HT-29 (cell line): ENCODE results near the gene BCAS3. TPM values are rescaled to one million over a fixed set of nuclear protein-coding genes. Genes with fewer than 3 reads are reported as not detected.

Experiments
- DNase-seq: peaks from one replicate; pipeline ENCODE4 v3.0.0-alpha.2; 2015; ENCODE audit warnings: low spot score
- total RNA-seq: library from RNA; depleted of rRNA; stranded (reverse); fragments of >200 nt; shearing (Covaris generic); gene quantifications from 2 replicates; pipeline ENCODE4 v1.2.3, GENCODE V29; 2014

BCAS3 gene
- total RNA-seq, 1 experiment from 2014 or later = 10.2 TPM

DNA sequence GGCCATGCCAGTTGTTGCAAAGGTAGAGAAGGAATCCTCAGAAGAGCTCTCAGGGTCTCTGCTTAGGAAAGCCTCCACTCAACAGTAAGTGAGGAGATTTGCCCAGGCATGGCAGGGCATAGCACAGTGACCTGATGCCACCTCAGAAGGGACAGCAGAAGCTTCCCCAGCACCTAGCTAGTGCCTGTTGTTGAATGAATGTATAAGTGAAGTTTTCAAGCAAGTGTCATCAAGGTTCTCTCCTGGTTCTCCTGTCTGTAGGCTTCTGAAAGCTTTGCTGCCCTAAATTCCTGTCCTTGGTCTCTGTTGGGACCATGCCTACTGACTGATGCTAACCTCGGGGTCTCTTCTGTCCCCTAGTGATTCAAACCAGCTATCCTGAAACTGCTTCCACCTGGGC lies 607.1 kb downstream of the BCAS3 start:
- no peak for DNase-seq

DNA sequence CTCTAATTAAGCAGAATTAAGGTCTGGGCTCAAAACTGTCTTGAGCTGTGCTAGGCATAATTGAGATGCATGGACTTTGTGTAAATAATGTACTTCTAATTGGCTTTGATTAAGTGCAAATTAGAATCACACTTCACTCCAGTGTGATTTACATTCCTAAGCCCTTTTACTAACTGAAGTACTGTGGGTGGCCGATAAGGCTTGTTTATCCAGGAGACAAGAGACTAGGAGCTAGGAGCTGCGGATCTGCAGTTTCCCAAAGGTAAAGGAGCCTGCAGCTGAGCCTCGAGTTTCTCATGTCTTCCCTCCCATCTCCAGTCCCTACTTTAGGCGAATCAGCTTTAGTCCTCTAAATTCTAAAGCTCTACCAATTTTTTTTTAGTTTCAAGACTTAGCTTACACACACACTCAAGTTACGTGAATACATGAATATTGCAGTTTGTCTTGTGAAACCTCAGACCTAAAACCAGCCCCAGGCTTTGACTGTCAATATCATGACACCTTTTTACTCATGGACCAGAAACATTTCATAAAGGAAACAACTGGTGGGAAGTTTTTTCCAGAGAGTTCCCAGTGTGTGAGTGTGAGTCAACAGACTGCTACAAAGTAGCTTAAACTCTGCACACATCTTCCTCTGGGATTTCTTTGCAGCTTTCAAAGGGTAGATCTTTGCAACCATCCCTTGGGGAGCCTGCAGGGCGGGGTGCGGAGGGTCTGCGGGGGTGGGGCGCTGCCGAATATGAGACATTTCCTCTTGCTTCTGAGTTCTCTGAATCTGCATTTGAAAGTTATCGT lies 608.1 kb downstream of the BCAS3 start:
- DNase-seq = no peak

DNA sequence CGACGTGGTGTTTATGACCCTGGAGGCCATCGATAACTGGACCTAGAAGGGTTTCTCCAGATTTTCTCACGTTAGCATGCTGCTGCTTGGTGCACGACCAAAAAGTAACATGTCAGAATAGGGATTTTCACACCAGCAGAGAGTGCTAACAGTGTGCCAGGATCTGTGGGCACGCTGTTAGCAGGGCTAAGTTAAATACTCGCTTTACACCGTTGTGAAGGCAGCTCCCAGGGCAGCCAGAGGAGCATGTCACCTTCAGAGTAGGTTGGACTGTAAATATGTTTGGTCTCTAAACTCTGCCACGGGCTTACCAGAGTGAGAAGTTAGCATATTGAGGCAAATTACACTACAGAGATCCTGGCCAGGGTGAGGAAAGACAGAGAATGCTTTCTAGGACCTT lies 608.8 kb downstream of the BCAS3 start:
- DNase-seq = no peak

DNA sequence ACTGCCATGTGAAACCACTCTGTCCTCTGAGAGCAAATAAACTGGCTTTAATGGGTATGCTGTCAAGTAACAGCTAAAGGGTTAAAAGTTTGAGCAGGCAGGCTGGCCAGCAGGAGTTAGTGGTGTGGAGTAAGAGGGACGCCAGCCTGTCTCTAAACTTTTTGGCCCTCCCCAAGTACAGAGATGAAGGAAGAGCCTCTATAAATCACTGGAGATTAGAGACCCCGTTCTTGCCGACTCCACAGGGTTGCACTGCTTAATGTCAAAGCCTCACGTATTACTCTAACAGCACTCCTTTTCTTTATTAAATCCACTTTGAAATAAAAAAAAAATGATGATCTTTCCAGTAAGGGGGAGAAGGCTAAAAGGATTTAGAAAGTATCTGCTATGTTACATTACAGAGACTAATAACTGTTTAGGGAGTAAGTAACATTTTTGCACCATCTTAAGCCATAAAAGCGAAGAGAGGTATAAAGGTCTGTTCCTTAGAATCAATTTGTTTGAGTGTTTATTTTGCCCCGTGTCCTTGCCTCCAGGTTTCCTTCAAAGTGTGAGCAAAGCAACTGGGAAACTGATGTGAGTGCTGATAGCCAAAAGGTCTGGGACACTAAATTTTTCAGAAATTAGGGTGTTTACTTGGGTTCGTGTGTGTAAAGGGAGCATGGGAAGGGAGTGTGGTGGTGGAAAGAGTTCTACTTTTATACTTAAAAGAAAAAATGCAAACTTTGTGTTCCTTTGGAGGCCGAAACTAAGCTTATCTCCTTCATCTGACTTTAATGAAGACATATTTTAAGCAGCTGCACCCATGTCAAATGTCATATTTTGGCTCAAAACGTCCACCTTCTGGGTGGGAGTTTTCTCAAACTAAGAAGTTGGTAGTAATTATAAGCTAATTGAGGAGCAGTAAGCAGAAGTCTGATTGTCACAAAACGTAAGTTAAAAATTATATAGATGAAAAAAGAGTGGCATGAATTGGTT lies 612.0 kb downstream of the BCAS3 start:
- DNase-seq = no peak

DNA sequence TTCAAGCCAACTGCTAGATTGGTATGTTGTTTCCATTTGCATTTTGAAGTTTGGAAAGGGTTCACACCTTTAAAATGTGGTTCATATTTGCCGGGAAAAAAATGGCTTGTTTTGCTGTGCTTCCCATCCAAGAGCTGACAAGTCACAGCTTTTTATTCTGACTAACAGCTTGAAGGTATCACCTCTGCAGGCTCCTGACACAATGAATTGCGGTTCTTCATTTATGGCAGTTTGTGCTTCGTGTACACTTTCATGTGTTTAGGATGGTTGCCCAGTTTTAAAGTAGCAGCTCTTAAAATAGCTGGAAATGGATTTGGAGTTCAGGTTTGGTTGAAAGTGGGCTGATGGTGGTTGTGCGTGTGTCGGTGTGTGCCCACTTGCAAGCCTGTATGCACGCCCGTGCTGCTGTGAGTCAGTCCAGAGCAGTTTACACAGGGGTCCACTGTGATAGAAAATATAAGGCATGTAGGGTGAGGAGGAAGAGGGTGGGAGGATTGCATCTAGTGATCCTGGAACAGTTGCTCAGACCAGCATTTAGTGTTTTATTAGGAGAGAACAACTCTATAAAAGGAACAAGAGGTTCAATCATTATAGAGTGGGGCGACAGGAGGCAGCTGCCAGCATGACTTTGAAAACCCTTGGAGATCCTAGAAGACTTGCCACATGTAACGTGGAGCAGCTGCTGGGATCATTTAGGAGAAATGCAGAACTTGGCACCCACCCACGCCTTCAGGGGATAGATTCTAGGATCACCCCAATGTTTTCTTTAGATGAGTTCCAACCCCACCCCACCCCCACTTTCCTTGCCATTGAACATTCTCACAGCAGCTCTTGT lies 614.0 kb downstream of the BCAS3 start:
- DNase-seq = no peak

DNA sequence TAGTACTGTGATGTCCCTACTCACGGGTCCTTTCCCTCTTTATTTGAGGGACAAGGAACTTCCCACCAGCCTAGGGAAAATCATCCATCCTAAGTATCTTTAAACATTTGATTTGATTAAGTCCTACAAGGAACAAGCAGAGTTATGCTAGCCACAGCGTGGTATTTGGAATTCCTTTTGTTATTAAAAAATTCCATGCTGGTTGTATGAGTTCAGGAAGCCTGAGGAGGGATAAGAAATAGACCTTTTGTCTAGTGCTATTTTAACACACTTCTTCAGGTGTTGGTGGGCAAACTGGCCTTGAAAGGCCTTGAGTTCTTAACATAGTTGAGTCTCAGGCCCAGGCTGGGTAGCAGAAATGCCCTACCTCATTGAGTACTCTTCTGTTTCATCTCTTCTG lies 616.6 kb downstream of the BCAS3 start:
- no peak for DNase-seq

DNA sequence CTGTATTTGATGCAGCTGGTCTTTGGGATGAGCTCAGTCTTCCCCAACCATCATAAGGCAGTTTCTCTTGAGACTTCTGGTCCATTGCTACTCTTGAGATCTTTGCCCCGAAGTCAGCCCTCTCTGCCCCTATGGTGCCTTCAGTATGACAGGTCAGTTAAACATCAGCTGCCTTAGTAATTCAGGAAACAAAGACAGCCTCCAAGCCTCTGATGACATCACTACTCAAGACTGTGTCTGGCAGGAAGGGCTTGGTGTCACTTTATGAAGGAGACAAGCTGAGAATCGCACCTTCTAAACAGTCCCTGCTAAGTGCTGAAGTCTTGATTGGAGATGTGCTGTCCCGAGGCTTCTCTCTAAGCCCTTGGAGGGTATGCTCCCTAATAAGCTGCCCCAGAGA lies 617.1 kb downstream of the BCAS3 start:
- DNase-seq = no peak

DNA sequence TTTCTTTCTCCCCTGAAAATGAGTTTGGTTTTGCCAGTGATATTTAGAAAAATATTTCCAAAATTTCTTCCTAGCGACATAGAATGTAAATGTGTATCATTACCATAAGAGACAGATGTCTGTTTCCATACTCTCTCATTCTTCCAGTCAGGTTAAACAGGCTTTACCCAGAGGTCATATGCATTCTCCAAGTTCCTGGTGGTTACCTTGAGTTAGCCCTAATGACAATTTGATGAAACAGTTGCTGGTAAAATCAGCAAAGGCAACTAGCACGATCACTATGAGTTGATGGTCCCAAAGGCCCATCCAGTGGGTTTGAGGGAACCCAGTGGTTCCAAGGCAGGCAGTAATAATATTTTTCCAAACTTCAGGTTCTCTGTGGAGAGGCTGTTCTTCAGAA lies 618.4 kb downstream of the BCAS3 start:
- DNase-seq = no peak

DNA sequence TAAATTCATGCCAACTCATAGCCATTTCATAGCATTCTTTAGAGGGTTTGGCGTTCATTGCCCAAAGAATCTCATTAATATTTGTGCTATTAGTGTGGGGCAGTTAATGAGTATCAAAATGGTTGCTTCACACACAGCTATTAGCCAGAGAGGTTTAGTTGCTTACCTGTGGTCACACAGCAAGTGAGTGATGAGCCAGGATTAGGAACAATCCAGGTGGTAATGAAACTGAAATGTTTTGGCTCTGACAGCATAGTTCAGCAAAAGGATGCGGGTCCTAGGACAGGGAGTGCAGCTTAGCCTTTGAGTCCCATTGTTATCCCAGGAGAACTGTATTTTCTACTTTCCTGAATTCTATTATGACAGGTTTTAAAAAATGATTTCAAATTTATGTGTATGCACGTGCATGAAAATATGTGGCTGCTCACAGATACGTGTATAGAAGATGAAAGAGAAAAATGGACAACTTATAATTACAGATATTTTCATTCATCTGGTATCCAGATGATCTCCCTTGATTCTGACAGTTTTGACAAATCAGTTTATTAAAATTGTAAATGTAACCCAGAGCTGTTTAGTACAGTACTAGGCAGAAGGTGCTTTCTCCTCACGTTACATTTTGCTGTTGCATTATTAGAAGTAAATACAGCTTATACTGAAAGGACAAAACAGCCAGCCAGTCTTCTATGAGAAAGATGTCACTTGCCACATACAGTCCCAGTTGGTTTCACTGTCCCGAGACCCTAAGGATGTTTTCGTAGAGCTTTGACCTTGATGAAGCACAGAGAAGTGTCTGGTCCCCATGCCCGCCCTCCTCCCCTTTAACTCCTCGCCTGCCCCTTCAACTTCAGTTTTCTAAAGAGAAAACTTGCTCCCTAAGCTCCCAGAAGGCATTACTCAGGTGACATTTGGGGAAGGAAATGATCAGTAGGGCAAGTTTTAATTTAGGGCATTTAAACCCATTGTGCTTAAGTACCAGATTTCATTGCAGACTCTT lies 622.2 kb downstream of the BCAS3 start:
- no peak for DNase-seq

DNA sequence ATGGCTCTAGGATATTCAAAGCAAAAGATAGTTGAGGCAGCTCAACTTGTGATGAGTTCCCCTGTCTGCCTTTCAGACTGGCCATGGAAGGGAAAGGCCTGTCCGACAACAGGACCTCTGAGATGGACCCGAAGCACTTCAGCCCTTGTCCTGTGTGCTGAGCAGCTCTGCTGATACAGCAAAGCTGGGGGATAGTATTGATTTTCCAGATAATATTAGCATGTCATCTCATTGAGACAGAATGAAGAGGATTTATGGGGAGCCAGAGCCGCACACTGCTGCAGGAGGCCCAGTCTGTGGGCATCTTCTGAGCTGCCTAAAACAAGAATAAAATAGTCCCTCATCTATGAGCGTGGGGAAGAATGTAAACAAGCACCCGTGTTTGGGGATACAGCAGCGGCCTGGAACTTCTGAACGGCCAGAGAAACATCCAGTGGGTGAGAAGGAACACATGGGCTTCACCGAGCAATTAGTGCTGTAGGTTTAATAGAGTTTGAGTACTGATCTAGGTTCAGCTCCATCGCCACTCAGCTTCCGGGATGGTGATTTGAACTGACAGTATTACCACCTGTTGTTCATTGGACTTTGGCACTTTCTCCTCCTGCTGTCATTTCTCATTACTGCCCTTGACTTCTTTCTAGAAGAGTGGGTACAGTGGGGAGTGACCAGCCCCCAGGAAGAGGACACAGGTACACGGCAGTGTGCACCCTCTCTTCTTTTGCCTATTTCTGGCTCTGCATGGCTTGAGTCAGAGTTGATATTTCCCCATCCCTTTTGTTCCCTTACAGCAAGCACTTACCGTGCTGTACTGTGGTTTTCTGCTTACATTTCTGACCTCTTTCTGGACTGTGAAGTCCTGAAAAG lies 625.5 kb downstream of the BCAS3 start:
- DNase-seq = no peak

DNA sequence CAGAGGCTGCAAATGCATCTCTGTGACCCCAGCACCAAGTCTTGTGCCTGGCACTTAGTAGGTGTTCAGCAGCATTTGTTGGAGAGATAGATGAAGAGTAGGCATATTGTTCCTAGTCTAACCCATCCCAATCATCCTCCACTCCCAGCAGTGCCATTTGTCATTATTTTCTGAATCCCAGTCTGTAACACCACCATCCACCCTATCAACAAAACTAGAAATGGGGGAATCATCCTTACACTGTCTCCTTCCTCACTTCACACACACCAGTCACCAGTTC lies 626.1 kb downstream of the BCAS3 start:
- DNase-seq = no peak

DNA sequence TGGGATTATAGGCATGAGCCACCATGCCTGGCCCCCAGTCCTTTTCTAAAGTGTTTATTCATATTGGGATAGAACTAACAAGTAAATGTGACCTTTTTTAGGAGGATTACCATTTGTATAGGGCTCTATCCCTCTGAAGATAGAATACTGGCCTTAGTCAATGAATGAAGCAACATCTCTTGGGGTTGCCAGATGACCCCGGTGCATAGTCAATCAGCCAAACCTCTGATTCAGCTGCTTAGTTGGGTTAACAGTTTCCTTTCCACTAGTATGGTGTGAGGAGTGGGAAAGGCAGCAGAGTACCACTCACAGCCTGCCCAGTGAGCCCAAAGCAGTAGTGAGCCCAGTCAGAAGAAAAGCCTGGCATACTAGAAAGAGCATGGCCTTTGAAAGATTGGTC lies 627.4 kb downstream of the BCAS3 start:
- DNase-seq = no peak

DNA sequence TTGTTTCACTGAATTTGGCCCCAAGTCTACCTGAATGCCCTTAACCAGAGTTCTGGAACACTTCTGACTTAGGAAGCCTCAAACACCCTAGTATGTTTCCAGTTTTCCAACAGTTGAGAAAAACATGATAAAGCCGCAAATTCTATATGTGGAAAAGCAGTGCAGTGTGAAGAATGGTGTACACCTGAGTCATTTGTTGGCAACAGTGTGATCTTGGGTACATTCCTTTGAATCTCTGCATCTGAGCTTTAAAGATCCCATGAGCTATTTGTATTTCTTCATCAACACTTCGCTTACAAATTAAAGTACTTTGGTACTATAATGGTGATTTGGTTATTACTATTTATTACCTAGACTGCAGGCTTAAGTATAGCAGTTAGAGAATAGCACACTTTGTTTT lies 628.4 kb downstream of the BCAS3 start:
- no peak for DNase-seq

DNA sequence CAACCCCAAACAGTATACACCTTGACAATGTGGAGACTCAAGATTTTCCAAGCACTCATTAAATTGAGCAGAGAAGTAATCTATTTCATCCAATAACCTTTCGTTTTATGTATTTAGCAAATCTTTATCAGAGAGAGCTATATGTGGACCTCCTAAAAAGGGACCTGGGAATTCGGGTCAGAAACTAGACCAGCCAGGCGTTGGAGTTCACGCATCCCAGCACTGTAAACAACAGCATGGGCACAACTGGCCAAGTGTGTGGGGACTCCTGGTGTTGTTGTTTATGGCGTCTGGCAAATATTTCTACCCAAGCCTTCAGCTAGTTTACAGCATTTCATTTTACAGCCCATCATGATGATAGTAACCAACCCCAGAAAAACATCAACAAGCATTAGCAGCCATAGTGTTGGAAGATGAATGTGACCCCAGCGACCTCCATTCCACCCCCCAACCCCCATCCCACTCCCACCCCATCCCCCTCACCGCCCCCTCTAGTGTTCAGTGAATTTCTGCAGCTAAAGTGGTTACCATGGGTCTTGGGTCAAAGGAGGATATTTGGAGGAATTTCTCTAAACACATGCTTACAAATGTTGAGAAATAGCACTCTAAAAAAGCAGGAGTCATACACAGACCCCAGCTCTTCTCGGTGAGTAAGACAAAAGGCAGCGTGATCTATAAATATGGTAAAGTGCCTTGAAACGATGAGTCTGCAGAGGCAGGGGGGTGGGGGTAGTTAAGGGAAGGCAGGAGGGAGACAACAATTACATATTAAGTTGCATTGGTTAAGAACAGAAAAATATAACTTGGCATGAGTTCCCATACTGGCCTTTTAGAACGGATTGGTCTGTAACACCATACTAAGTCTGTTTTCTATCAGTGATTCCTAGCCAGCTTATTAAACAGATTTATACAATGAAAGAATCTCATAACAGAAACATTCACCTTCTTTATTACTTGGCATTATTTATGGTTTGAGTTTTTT lies 630.5 kb downstream of the BCAS3 start:
- no peak for DNase-seq

DNA sequence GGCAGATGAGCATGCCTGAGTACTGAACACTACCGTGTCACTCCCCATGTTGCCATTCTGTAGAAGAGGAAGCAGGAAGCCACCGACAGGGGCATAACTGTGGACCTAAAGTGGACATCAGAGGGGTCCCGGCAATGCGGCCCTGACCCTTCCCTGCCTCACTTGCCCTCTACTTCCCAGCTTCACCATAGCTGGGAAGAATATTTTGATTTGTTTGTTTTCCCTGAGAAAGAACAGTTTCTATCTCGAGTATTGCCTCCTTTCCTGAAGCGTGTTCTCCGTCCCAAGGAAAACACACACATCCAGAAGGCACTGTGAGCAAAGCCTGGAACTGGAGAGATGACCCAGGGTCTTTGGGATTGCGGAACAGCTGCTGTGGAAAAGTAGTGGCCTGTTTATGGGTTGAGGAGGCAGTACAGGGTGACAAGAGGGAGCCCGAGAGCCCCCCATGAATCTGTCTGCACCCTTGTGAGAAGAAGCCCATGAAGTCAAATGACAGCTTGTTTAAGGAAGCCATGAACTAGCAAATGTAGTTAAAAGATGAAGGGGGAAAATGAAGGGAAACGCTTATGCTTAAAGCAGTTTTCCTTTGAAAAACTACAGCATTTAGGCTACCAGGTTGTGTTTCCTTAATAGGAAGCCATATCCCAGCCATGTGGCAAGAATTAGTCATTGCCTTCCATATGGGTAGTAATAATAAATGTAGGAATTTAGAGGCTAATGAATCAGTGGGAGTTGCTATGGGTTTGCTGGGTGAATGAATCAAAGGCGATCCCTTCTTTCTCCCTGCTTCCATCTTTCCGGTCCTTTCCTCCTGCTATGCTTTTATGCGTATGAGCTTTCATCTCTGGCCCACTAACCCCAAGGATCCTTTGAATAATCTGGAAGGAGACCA lies 632.0 kb downstream of the BCAS3 start:
- DNase-seq = no peak

DNA sequence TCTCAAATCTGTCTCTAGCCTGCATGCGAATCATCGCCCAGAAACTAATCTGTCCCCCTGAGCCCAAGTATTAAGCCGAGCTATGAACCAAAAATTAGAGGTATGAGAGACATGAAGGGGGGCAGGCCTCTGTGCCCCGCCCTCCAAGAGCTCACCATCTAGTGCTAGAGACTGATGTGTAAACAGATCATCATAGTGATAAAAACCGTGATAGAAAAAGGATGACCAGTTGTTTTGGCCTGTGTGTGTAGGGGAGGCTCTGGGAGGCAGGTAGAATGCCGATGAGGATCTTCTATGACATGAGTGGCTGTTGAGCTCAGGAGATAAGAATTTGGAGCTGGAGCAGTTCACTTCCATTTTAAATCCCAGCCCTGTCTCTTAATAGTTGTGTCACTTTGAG lies 632.9 kb downstream of the BCAS3 start:
- DNase-seq = no peak
